ENCODE data around the gene POLDIP2. TPM values are rescaled to one million over a fixed set of nuclear protein-coding genes. Genes with fewer than 3 reads are reported as not detected.

Gene POLDIP2
- total and polyA plus RNA-seq, 2 of the 4 experiments (the other 2 are of a cell fraction): 66.7 to 77.8 TPM

DNA sequence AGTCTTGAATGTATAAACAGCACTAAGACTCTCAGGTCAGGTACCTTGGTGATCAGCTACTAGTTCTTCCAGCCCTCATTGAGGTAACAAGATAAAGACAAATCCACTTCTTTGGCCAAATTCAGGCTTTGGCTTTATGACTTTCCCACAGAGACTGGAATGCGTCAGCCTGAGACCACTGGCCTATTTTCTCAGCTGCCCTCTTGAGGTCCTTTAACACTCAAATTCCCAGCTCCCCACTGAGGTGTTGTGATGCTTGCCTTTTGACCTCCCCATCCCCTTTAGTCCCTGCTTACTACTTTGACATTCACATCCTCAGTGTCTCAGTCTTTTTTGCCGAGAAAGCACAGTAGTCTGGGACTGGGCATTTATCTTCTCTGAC, 11.1 kb downstream of the POLDIP2 start:
- Histone ChIP-seq H3K18ac (ENCODE audit: low read depth, low read length) (peak overlapping the region; percentile 39), H3K9me3 (ENCODE audit: control insufficient read depth, insufficient read depth, low read length) (no peaks in the 10 kb centered on the region), H3K56ac (ENCODE audit: extremely low read depth, insufficient read depth, low read length) (no peak overlapping the region), H4K91ac (ENCODE audit: insufficient read depth, low read depth, low read length) (peak overlapping the region; percentile 43; the same call in 1 of the 2 replicates), H3K23ac (ENCODE audit: low read depth, low read length) (peak overlapping the region; percentile 66), H2AK5ac (ENCODE audit: low read depth, low read length) (no peak overlapping the region; the same call in 1 of the 2 replicates), H2AFZ (replicated peaks; ENCODE audit: low read length, poor library complexity) (no peak overlapping the region), H3K27me3 (ENCODE audit: control insufficient read depth, insufficient read depth, low read length) (no peaks in the 10 kb centered on the region), H3K4me1 (ENCODE audit: control insufficient read depth, insufficient read depth, low read length) (peaks cover 16% of the 10 kb centered on the region), H3K4me3 (ENCODE audit: insufficient read depth, low read depth, low read length) (no peak overlapping the region), H3K27ac (ENCODE audit: insufficient read depth, low read length) (peak overlapping the region; percentile 54), H3K36me3 (ENCODE audit: control insufficient read depth, insufficient read depth, low read length) (peaks cover 82% of the 10 kb centered on the region), H2BK15ac (ENCODE audit: low read depth, low read length) (no peak overlapping the region; the same call in 2 of the 3 replicates), H3K4ac (ENCODE audit: low read depth, low read length) (peak overlapping the region; percentile 72), H2BK20ac (ENCODE audit: low read depth, low read length) (no peak overlapping the region), H3K9ac (ENCODE audit: low read depth, low read length) (peak overlapping the region; percentile 27; the same call in 1 of the 2 replicates), H2BK120ac (ENCODE audit: low read depth, low read length) (0 out of 2 replicates have a peak overlapping the region, but pooled peaks have one; percentile 5), H2AK9ac (replicated peaks; ENCODE audit: low read depth, low read length, poor library complexity) (no peak overlapping the region), H4K8ac (ENCODE audit: low read depth in 2 of 2, low read length in 2 of 2) (peak overlapping the region in 1 of 2 experiments; percentile 46; a peak in 2 of 4 replicates), H4K5ac (ENCODE audit: low read depth, low read length) (peak overlapping the region; percentile 35; the same call in 1 of the 2 replicates), H3K14ac (replicated peaks; ENCODE audit: low read depth, low read length) (0 out of 2 replicates have a peak overlapping the region, but pooled peaks have one; percentile 19), H4K20me1 (ENCODE audit: insufficient read depth, low read length) (peaks cover 13% of the 10 kb centered on the region), H3K9me1 (ENCODE audit: insufficient read depth, low read length) (peaks cover 12% of the 10 kb centered on the region; the same call in 1 of the 2 replicates), H2BK5ac (ENCODE audit: low read depth, low read length, poor library complexity, severe bottlenecking) (peak overlapping the region; percentile 79), H3K79me1 (ENCODE audit: low read depth in 1 of 2, low read length in 2 of 2) (peaks cover 20 to 63% of the 10 kb centered on the region in 2 experiments), H3K4me2 (ENCODE audit: low read depth, low read length) (no peak overlapping the region)
- ChIA-PET CTCF (interaction anchor here (0.6 to 1.7 kb wide), 2 partner anchors 305 to 453 kb away, joined by 4 to 5 read pairs; partner anchors contain the start of gene LYRM9), POLR2A (ENCODE audit: unreplicated experiment) (interaction anchor here (1.6 to 2.8 kb wide), 2 partner anchors 11 to 12 kb away, joined by 8 to 9 read pairs; partner anchors contain the start of genes IFT20, POLDIP2 and TNFAIP1)
- no peak for DNase-seq
- ATAC-seq (ENCODE audit: low read depth): no peak
- intact Hi-C loops (cut with micrococcal nuclease) (loop anchor here (2.0 kb wide), 1 partner anchor 541 kb away; no protein-coding TSS in a partner anchor), in situ Hi-C loops (cut with MboI; ENCODE audit: low sequenced_read_pairs) (loop anchor here (25.0 kb wide), 1 partner anchor 809 kb away; no protein-coding TSS in a partner anchor), dilution Hi-C loops (cut with HindIII; ENCODE audit: low sequenced_read_pairs, unreplicated experiment) (no loop called here)
- WGBS, 2 experiments (ENCODE audit: extremely low coverage in 2 of 2, insufficient read length in 1 of 2): no CpG with 5 or more reads among the region's 2 CpGs
- BruUV-seq (replicated peaks): no TSS peak
- no peak for TF ChIP-seq RAD21 (IDR thresholded peaks at IDR 0.05; ENCODE audit: low read length)
- no peak for TF ChIP-seq FOS (IDR thresholded peaks at IDR 0.05; ENCODE audit: low read depth, low read length)
- no peak for TF ChIP-seq CHD1 (IDR thresholded peaks at IDR 0.05; ENCODE audit: low read depth, low read length)
- no peak for TF ChIP-seq RCOR1 (IDR thresholded peaks at IDR 0.05; ENCODE audit: insufficient replicate concordance, low read length)
- no peak for TF ChIP-seq POLR2A (IDR thresholded peaks at IDR 0.05; ENCODE audit: low read depth, low read length)
- no peak for TF ChIP-seq SMC3 (IDR thresholded peaks at IDR 0.05; ENCODE audit: low read depth, low read length)
- TF ChIP-seq MAFK (IDR thresholded peaks at IDR 0.05; ENCODE audit: low read depth, low read length): no peak
- TF ChIP-seq MXI1 (IDR thresholded peaks at IDR 0.05; ENCODE audit: borderline replicate concordance, low read depth, low read length): no peak
- TF ChIP-seq NFE2L2 (IDR thresholded peaks at IDR 0.05; ENCODE audit: low read depth, low read length): no peak
- no peak for TF ChIP-seq RFX5 (IDR thresholded peaks at IDR 0.05; ENCODE audit: low read depth, low read length)
- TF ChIP-seq, protein P1, sequence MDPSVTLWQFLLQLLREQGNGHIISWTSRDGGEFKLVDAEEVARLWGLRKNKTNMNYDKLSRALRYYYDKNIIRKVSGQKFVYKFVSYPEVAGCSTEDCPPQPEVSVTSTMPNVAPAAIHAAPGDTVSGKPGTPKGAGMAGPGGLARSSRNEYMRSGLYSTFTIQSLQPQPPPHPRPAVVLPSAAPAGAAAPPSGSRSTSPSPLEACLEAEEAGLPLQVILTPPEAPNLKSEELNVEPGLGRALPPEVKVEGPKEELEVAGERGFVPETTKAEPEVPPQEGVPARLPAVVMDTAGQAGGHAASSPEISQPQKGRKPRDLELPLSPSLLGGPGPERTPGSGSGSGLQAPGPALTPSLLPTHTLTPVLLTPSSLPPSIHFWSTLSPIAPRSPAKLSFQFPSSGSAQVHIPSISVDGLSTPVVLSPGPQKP (IDR thresholded peaks at IDR 0.05; ENCODE audit: borderline replicate concordance, low read depth, low read length): no peak
- TF ChIP-seq, protein P2, sequence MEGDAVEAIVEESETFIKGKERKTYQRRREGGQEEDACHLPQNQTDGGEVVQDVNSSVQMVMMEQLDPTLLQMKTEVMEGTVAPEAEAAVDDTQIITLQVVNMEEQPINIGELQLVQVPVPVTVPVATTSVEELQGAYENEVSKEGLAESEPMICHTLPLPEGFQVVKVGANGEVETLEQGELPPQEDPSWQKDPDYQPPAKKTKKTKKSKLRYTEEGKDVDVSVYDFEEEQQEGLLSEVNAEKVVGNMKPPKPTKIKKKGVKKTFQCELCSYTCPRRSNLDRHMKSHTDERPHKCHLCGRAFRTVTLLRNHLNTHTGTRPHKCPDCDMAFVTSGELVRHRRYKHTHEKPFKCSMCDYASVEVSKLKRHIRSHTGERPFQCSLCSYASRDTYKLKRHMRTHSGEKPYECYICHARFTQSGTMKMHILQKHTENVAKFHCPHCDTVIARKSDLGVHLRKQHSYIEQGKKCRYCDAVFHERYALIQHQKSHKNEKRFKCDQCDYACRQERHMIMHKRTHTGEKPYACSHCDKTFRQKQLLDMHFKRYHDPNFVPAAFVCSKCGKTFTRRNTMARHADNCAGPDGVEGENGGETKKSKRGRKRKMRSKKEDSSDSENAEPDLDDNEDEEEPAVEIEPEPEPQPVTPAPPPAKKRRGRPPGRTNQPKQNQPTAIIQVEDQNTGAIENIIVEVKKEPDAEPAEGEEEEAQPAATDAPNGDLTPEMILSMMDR (conservative IDR thresholded peaks at IDR 0.05; ENCODE audit: low read depth, low read length): no peak
- no peak for TF ChIP-seq CEBPB (IDR thresholded peaks at IDR 0.05; ENCODE audit: low read depth, low read length)
- TF ChIP-seq BHLHE40 (IDR thresholded peaks at IDR 0.05; ENCODE audit: low read depth, low read length): no peak
- TF ChIP-seq, protein P3, sequence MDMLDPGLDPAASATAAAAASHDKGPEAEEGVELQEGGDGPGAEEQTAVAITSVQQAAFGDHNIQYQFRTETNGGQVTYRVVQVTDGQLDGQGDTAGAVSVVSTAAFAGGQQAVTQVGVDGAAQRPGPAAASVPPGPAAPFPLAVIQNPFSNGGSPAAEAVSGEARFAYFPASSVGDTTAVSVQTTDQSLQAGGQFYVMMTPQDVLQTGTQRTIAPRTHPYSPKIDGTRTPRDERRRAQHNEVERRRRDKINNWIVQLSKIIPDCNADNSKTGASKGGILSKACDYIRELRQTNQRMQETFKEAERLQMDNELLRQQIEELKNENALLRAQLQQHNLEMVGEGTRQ (IDR thresholded peaks at IDR 0.05; ENCODE audit: low read depth, low read length): no peak

Measured in IMR-90 (cell line).